Loucy (cell line): Measurements from ENCODE around the gene MUC5AC.
"Not testable (repeated sequence)": the region's sequence is repeated elsewhere in the genome, so short reads cannot be mapped to it uniquely, and the experiment has no call there.

Experiments
- EZH2phosphoT487 ChIP-seq: fragments of 200-600 bp; IDR thresholded peaks from 2 replicates; pipeline ENCODE4 v1.6.1; 2018; ENCODE audit warnings: antibody characterized with exemption, mild to moderate bottlenecking, moderate library complexity, borderline replicate concordance
- TF ChIP-seq, protein P1 (sequence below): fragments of 200-600 bp; sonication (generic); conservative IDR thresholded peaks from 2 replicates; pipeline ENCODE4 v1.5.1; 2014; ENCODE audit warnings: mild to moderate bottlenecking, antibody characterized with exemption, low read length

DNA sequence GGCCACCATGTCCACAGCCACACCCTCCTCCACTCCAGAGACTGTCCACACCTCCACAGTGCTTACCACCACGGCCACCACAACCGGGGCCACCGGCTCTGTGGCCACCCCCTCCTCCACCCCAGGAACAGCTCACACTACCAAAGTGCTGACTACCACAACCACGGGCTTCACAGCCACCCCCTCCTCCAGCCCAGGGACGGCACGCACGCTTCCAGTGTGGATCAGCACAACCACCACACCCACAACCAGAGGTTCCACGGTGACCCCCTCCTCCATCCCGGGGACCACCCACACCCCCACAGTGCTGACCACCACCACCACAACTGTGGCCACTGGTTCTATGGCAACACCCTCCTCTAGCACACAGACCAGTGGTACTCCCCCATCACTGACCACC, 86.8 kb downstream of the MUC5AC start:
- TF ChIP-seq, protein P1, sequence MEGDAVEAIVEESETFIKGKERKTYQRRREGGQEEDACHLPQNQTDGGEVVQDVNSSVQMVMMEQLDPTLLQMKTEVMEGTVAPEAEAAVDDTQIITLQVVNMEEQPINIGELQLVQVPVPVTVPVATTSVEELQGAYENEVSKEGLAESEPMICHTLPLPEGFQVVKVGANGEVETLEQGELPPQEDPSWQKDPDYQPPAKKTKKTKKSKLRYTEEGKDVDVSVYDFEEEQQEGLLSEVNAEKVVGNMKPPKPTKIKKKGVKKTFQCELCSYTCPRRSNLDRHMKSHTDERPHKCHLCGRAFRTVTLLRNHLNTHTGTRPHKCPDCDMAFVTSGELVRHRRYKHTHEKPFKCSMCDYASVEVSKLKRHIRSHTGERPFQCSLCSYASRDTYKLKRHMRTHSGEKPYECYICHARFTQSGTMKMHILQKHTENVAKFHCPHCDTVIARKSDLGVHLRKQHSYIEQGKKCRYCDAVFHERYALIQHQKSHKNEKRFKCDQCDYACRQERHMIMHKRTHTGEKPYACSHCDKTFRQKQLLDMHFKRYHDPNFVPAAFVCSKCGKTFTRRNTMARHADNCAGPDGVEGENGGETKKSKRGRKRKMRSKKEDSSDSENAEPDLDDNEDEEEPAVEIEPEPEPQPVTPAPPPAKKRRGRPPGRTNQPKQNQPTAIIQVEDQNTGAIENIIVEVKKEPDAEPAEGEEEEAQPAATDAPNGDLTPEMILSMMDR = not testable (repeated sequence)
- TF ChIP-seq EZH2phosphoT487 = not testable (repeated sequence)
